Transverse colon (tissue), 4 donors: ENCODE results near the gene USP28. TPM values are rescaled to one million over a fixed set of nuclear protein-coding genes. Genes with fewer than 3 reads are reported as not detected.

Experiments
- DNase-seq: peaks from one replicate; pipeline ENCODE4 v3.0.0-alpha.2; 2019
- H3K27ac ChIP-seq, 4 donors: fragments of 200-600 bp; sonication (generic); 2 replicates each; pipeline ENCODE4 v1.5.1; 2016 to 2018; ENCODE audit warnings: inconsistent platforms in 4 of 4
- H3K27me3 ChIP-seq: fragments of 200-600 bp; sonication (generic); 2 replicates; pipeline ENCODE4 v1.5.1; 2017; ENCODE audit warnings: inconsistent platforms
- H3K36me3 ChIP-seq, 4 donors: fragments of 200-600 bp; sonication (generic); 2 replicates each; pipeline ENCODE4 v1.5.1; 2017 to 2019; ENCODE audit warnings: inconsistent platforms in 4 of 4
- H3K4me1 ChIP-seq, 4 donors: fragments of 200-600 bp; sonication (generic); 2 replicates each; pipeline ENCODE4 v1.5.1; 2017 to 2020; ENCODE audit warnings: inconsistent platforms in 4 of 4
- H3K4me3 ChIP-seq, 4 donors: fragments of 200-600 bp; sonication (generic); 1 replicate in 1 of 4; 2 replicates in 3 of 4; pipeline versions ENCODE4 v1.5.1 to v1.6.1; 2017 to 2019; ENCODE audit warnings: inconsistent platforms in 4 of 4
- H3K9me3 ChIP-seq, 2 donors: fragments of 200-600 bp; sonication (generic); 2 replicates each; pipeline ENCODE4 v1.5.1; 2017 to 2019; ENCODE audit warnings: inconsistent platforms in 2 of 2
- CTCF ChIP-seq, 5 experiments: fragments of 200-600 bp in 3 of 5; fragments of 450-650 bp in 2 of 5; sonication (generic) in 3 of 5; IDR thresholded peaks; 1 replicate in 2 of 5; 2 replicates in 3 of 5; pipeline ENCODE4 v1.5.1; 2016 to 2017; ENCODE audit warnings: antibody characterized with exemption in 5 of 5, inconsistent platforms in 3 of 5, mild to moderate bottlenecking in 2 of 5, moderate library complexity in 1 of 5
- EP300 ChIP-seq: sonication (generic); formaldehyde crosslinking; IDR thresholded peaks from one replicate; pipeline ENCODE4 v1.6.1; 2017; ENCODE audit warnings: antibody characterized with exemption, low read depth
- POLR2A ChIP-seq: fragments of 450-650 bp; IDR thresholded peaks from one replicate; pipeline ENCODE4 v1.6.1; 2016; ENCODE audit warnings: antibody characterized with exemption, mild to moderate bottlenecking, moderate library complexity
- POLR2AphosphoS5 ChIP-seq, 3 donors: sonication (generic); formaldehyde crosslinking; IDR thresholded peaks; one replicate each; pipeline ENCODE4 v1.6.1; 2016; ENCODE audit warnings: antibody characterized with exemption in 3 of 3
- WGBS, 2 donors: methylation state at CpG; one replicate each; pipeline ENCODE4 v1.1.5; 2018; ENCODE audit warnings: low coverage in 1 of 2; 5-methylcytosine and 5-hydroxymethylcytosine counted together
- in situ Hi-C, 4 donors: fragments of 200-750 bp; cut with MboI; loops; one replicate each; pipeline versions ENCODE4 v1.15.0 to v1.15.1; 2017; ENCODE audit warnings: low sequenced_read_pairs in 3 of 4, low pct_ligation_motif_present in 1 of 4, low pct_unique_long_range_greater_than_20kb in 1 of 4
- intact Hi-C: fragments of 100-400 bp; cut with DNase I; formaldehyde crosslinking; loops from one replicate; pipeline ENCODE4 v1.15.1; 2023; ENCODE audit warnings: low total_unique reads
- total RNA-seq, 4 donors: library from RNA; depleted of rRNA; stranded (reverse); fragments of >200 nt; gene quantifications; one replicate each; pipeline ENCODE4 v1.1.0, GENCODE V29; 2016

USP28 gene
- total RNA-seq, 4 donors from 2014 or later, result 10.1 to 28.3 (median 19.0) TPM

GRCh38 chr11:113873236-113873626, 2.1 kb downstream of the USP28 start:
- DNase-seq, result no peak
- Histone ChIP-seq H3K27ac (peak overlapping the region in 2 of 4 donors; percentile 6 to 8), H3K27me3 (no peaks in the 10 kb centered on the region), H3K4me3 (peak overlapping the region in 1 of 4 donors; percentile 17), H3K4me1 (peaks cover 4 to 24% (median 14%) of the 10 kb centered on the region in 4 donors), H3K9me3 (no peaks in the 10 kb centered on the region), H3K36me3 (no peaks in the 10 kb centered on the region)
- 33 to 52% methylated on average over 5 of the region's 5 CpGs for WGBS, 2 donors
- in situ Hi-C loops (no loop called here), intact Hi-C loops (no loop called here)
- TF ChIP-seq CTCF (IDR thresholded peaks at IDR 0.05) (no peak), POLR2AphosphoS5 (IDR thresholded peaks at IDR 0.05) (no peak), EP300 (no peak), POLR2A (no peak)

- DNase-seq, result no peak
- H3K9me3 ChIP-seq, result no peaks in the 10 kb centered on the region
- H3K4me3 ChIP-seq, result no peak overlapping the region
- no peak overlapping the region for H3K27ac ChIP-seq
- peaks cover 4 to 24% (median 14%) of the 10 kb centered on the region in 4 donors for H3K4me1 ChIP-seq
- no peaks in the 10 kb centered on the region for H3K36me3 ChIP-seq
- in situ Hi-C loops (no loop called here), intact Hi-C loops (no loop called here)
- WGBS, 2 donors, result 73 to 84% methylated on average over 3 of the region's 3 CpGs
- no peaks in the 10 kb centered on the region for H3K27me3 ChIP-seq
- TF ChIP-seq EP300, result no peak
- no peak for TF ChIP-seq POLR2A
- no peak for TF ChIP-seq POLR2AphosphoS5 (IDR thresholded peaks at IDR 0.05)
- no peak for TF ChIP-seq CTCF (IDR thresholded peaks at IDR 0.05)
These were observed 4.0 kb downstream of the USP28 start for GRCh38 chr11:113871336-113871735.

- 81 to 90% methylated on average over 2 to 3 of the region's 3 CpGs for WGBS, 2 donors
- no peak for DNase-seq
- no peak overlapping the region for H3K4me3 ChIP-seq
- H3K9me3 ChIP-seq, result no peaks in the 10 kb centered on the region
- in situ Hi-C loops (no loop called here), intact Hi-C loops (no loop called here)
- peaks cover 0 to 9% (median 5%) of the 10 kb centered on the region in 4 donors for H3K4me1 ChIP-seq
- H3K27ac ChIP-seq, result no peak overlapping the region
- H3K27me3 ChIP-seq, result no peaks in the 10 kb centered on the region
- TF ChIP-seq POLR2AphosphoS5 (IDR thresholded peaks at IDR 0.05) (no peak), EP300 (no peak), CTCF (IDR thresholded peaks at IDR 0.05) (no peak), POLR2A (no peak)
- no peaks in the 10 kb centered on the region for H3K36me3 ChIP-seq
These were observed 7.4 kb downstream of the USP28 start for GRCh38 chr11:113867843-113868503.

GRCh38 chr11:113865873-113866272, 9.5 kb downstream of the USP28 start:
- no peaks in the 10 kb centered on the region for H3K27me3 ChIP-seq
- WGBS, 2 donors, result 95 to 96% methylated on average over 8 of the region's 8 CpGs
- no peak for DNase-seq
- H3K4me3 ChIP-seq, result no peak overlapping the region
- in situ Hi-C loops (no loop called here), intact Hi-C loops (no loop called here)
- peaks cover 0 to 3% (median under 1%) of the 10 kb centered on the region in 4 donors for H3K4me1 ChIP-seq
- no peaks in the 10 kb centered on the region for H3K9me3 ChIP-seq
- no peaks in the 10 kb centered on the region for H3K36me3 ChIP-seq
- no peak for TF ChIP-seq EP300
- TF ChIP-seq POLR2A, result no peak
- no peak for TF ChIP-seq CTCF (IDR thresholded peaks at IDR 0.05)
- no peak for TF ChIP-seq POLR2AphosphoS5 (IDR thresholded peaks at IDR 0.05)
- no peak overlapping the region for H3K27ac ChIP-seq
